Astrocyte of the cerebellum (primary cell): ENCODE measurements around the gene NUP62.

ENCODE experiments used
- DNase-seq: peaks from one replicate; pipeline ENCODE4 v3.0.0-alpha.2; 2011; ENCODE audit warnings: low read depth
- H3K4me3 ChIP-seq: 2 replicates; pipeline ENCODE4 v1.5.1; 2011; ENCODE audit warnings: mild to moderate bottlenecking, low read depth, low read length, moderate library complexity
- in situ Hi-C: cut with HindIII; loops from 2 replicates; pipeline ENCODE4 v1.10.0; 2017; ENCODE audit warnings: low sequenced_read_pairs
- TF ChIP-seq, protein P1 (sequence below): IDR thresholded peaks from 2 replicates; pipeline ENCODE4 v1.5.1; 2012; ENCODE audit warnings: low read length, low read depth, moderate library complexity, mild to moderate bottlenecking; ENCODE audit errors: missing control alignments

The NUP62 gene

GRCh38 chr19:49887037-49887664 is 42.2 kb downstream of the NUP62 start:
- in situ Hi-C loops: no loop called here
- DNase-seq: no peak
- TF ChIP-seq, protein P1, sequence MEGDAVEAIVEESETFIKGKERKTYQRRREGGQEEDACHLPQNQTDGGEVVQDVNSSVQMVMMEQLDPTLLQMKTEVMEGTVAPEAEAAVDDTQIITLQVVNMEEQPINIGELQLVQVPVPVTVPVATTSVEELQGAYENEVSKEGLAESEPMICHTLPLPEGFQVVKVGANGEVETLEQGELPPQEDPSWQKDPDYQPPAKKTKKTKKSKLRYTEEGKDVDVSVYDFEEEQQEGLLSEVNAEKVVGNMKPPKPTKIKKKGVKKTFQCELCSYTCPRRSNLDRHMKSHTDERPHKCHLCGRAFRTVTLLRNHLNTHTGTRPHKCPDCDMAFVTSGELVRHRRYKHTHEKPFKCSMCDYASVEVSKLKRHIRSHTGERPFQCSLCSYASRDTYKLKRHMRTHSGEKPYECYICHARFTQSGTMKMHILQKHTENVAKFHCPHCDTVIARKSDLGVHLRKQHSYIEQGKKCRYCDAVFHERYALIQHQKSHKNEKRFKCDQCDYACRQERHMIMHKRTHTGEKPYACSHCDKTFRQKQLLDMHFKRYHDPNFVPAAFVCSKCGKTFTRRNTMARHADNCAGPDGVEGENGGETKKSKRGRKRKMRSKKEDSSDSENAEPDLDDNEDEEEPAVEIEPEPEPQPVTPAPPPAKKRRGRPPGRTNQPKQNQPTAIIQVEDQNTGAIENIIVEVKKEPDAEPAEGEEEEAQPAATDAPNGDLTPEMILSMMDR: no peak
- no peak overlapping the region for H3K4me3 ChIP-seq

DNA sequence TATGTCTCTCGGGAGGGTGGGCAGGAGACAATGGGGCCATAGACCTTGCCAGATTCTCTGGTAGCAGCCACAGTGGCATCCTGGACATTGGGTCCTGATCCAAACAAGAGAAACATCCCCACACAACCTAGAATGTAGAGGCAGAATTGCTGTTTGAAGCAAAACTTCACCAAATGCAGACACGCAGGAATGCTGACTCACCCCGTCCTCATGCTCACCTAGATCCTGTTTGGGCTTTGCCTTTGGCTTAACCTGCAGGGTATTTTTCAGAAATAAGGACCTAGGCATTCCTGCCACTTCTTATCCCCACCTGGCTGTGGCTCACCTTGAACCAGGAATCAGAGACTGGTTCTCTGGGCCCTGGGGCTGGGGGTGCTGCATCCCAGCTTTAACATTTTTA is 44.5 kb downstream of the NUP62 start:
- H3K4me3 ChIP-seq: no peak overlapping the region
- TF ChIP-seq, protein P1: no peak
- in situ Hi-C loops: no loop called here
- DNase-seq: no peak

- no peak overlapping the region for H3K4me3 ChIP-seq
- in situ Hi-C loops: no loop called here
- TF ChIP-seq, protein P1: no peak
Measured at GRCh38 chr19:49884109-49884508, 45.2 kb downstream of the NUP62 start.

DNA sequence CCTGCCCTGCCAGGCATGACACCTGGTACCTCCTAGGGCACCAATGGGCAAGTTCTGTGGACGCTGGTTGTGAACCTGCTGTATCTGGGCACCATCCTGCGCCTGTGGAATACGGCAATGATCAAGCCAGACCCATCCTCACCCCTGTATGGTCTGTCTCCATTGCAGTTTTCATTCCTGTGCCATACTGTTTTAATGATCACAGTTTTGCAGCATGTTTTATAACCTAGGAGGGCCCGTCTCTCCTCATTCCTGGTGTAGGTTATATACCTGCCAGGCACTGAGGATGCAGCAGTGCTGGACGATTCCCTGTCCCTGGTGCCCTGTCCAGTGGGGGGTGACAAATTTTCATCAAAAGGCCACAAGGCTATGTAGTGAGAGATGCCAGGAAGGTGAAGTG is 46.2 kb downstream of the NUP62 start:
- TF ChIP-seq, protein P1: no peak
- in situ Hi-C loops: no loop called here
- no peak overlapping the region for H3K4me3 ChIP-seq
- DNase-seq: no peak

More at GRCh38 chr19:49884109-49884508, 45.2 kb downstream of the NUP62 start:
- DNase-seq: no peak

GRCh38 chr19:49882643-49883042 is 46.7 kb downstream of the NUP62 start:
- in situ Hi-C loops: no loop called here

GRCh38 chr19:49881672-49882394 is 47.5 kb downstream of the NUP62 start:
- DNase-seq: no peak
- H3K4me3 ChIP-seq: no peak overlapping the region
- in situ Hi-C loops: no loop called here
- TF ChIP-seq, protein P1: no peak

More at GRCh38 chr19:49882643-49883042, 46.7 kb downstream of the NUP62 start:
- TF ChIP-seq, protein P1: no peak
- H3K4me3 ChIP-seq: no peak overlapping the region
- no peak for DNase-seq
